Endothelial cell (in vitro differentiated cells): ENCODE data around the gene ZNF532. TPM values are rescaled to one million over a fixed set of nuclear protein-coding genes. Genes with fewer than 3 reads are reported as not detected.

Experiments used
- DNase-seq: peaks from one replicate; pipeline ENCODE4 v3.0.0; 2021; ENCODE audit warnings: low spot score
- H3K27ac Mint-ChIP-seq: one replicate; pipeline ENCODE4 v1.8.0; 2021; ENCODE audit warnings: mixed read lengths, inconsistent platforms; ENCODE audit not compliant: unreplicated experiment
- H3K27me3 Mint-ChIP-seq: one replicate; pipeline ENCODE4 v1.8.0; 2021; ENCODE audit warnings: mild to moderate bottlenecking, moderate library complexity, mixed read lengths, inconsistent platforms; ENCODE audit not compliant: unreplicated experiment
- H3K36me3 Mint-ChIP-seq: one replicate; pipeline ENCODE4 v1.8.0; 2021; ENCODE audit warnings: mild to moderate bottlenecking, low read depth, mixed read lengths, inconsistent platforms; ENCODE audit not compliant: unreplicated experiment
- H3K4me1 Mint-ChIP-seq: one replicate; pipeline ENCODE4 v1.8.0; 2021; ENCODE audit warnings: mild to moderate bottlenecking, mixed read lengths, inconsistent platforms; ENCODE audit not compliant: unreplicated experiment
- H3K4me3 Mint-ChIP-seq: one replicate; pipeline ENCODE4 v1.8.0; 2021; ENCODE audit warnings: mild to moderate bottlenecking, mixed read lengths, inconsistent platforms; ENCODE audit not compliant: unreplicated experiment
- H3K9me3 Mint-ChIP-seq: one replicate; pipeline ENCODE4 v1.8.0; 2021; ENCODE audit warnings: mixed read lengths, inconsistent platforms; ENCODE audit not compliant: unreplicated experiment
- CTCF ChIP-seq: fragments of 200-600 bp; sonication (generic); IDR thresholded peaks from one replicate; pipeline ENCODE4 v1.5.0; 2021; ENCODE audit warnings: antibody characterized with exemption; ENCODE audit not compliant: unreplicated experiment
- total RNA-seq: library from RNA; stranded (reverse); fragmentation: NEBNext Ultra II Directional; extraction: Animal tissue kit (Norgen Biotek cat#: 25700); gene quantifications from one replicate; pipeline ENCODE4 v1.2.1, GENCODE V29; 2021; ENCODE audit not compliant: unreplicated experiment

Gene ZNF532
- total RNA-seq, 1 donor from 2014 or later, result 178 TPM

GRCh38 chr18:58983260-58984155, 118.8 kb downstream of the ZNF532 start:
- no peak overlapping the region for H3K27ac Mint-ChIP-seq
- no peak for DNase-seq
- peaks cover 4% of the 10 kb centered on the region for H3K27me3 Mint-ChIP-seq
- TF ChIP-seq CTCF, result no peak
- peaks cover 3% of the 10 kb centered on the region for H3K4me1 Mint-ChIP-seq
- H3K36me3 Mint-ChIP-seq, result peaks cover 40% of the 10 kb centered on the region
- H3K4me3 Mint-ChIP-seq, result peak overlapping the region; percentile 6
- no peaks in the 10 kb centered on the region for H3K9me3 Mint-ChIP-seq

GRCh38 chr18:58988600-58988999, 123.9 kb downstream of the ZNF532 start:
- H3K4me1 Mint-ChIP-seq, result peaks cover 21% of the 10 kb centered on the region
- no peak for DNase-seq
- TF ChIP-seq CTCF, result no peak
- H3K36me3 Mint-ChIP-seq, result peaks cover 13% of the 10 kb centered on the region
- H3K27ac Mint-ChIP-seq, result no peak overlapping the region
- no peak overlapping the region for H3K4me3 Mint-ChIP-seq
- H3K9me3 Mint-ChIP-seq, result no peaks in the 10 kb centered on the region
- no peaks in the 10 kb centered on the region for H3K27me3 Mint-ChIP-seq

- Mint-ChIP-seq H3K9me3 (no peaks in the 10 kb centered on the region), H3K4me3 (no peak overlapping the region), H3K4me1 (peaks cover 20% of the 10 kb centered on the region), H3K27me3 (no peaks in the 10 kb centered on the region), H3K36me3 (peaks cover 7% of the 10 kb centered on the region), H3K27ac (no peak overlapping the region)
- no peak for TF ChIP-seq CTCF
- no peak for DNase-seq
Measured at GRCh38 chr18:58989184-58989759, 124.6 kb downstream of the ZNF532 start.

DNA sequence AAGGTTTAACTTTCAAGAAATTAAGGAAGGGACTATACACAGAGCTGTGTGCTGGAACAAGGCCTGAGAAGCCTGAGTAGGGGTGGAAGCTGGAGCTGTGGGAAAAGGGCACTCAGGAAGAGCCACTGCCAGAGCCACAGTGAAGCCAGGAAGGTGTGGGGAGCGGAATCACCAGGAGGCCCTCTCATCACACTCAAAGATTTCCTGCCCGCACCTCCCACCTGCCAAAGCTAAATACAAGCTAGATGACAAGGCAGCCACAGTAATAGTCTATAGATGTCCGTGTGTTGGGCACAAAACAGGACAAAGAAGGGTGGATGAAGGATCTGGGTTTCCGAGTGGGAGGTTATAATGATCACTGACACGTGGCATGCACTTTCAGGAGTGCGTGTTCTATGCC, 126.0 kb downstream of the ZNF532 start:
- DNase-seq, result no peak
- Mint-ChIP-seq H3K27ac (peak overlapping the region; percentile 57), H3K9me3 (no peaks in the 10 kb centered on the region), H3K27me3 (no peaks in the 10 kb centered on the region), H3K4me1 (peaks cover 26% of the 10 kb centered on the region), H3K36me3 (peaks cover 7% of the 10 kb centered on the region), H3K4me3 (no peak overlapping the region)
- no peak for TF ChIP-seq CTCF
